SK-N-SH treated with all-trans-retinoic acid at 6 μM for 48 hours (cell line): ENCODE measurements around the gene AGGF1.

Experiments used
- ATAC-seq: fragments of 200-7000 bp; cut with Tn5 transposase; 3 replicates; pipeline ENCODE4 v1.9.1; 2020; ENCODE audit warnings: mild to moderate bottlenecking, moderate library complexity
- ARNTL ChIP-seq: fragments of 450-650 bp; formaldehyde crosslinking; IDR thresholded peaks from 2 replicates; pipeline ENCODE4 v1.5.0; 2020; ENCODE audit warnings: low read depth, mild to moderate bottlenecking, moderate library complexity, borderline replicate concordance
- BACH2 ChIP-seq: fragments of 250-450 bp; sonication (Bioruptor Pico); IDR thresholded peaks from 2 replicates; pipeline ENCODE4 v1.9.0; 2021; ENCODE audit warnings: mild to moderate bottlenecking, borderline replicate concordance
- CSDC2 ChIP-seq: fragments of 250-450 bp; sonication (Bioruptor Pico); IDR thresholded peaks from 2 replicates; pipeline ENCODE4 v1.5.0; 2020; ENCODE audit warnings: mild to moderate bottlenecking, moderate library complexity
- ESRRG ChIP-seq: fragments of 250-450 bp; sonication (Bioruptor Pico); IDR thresholded peaks from 2 replicates; pipeline ENCODE4 v1.6.1; 2021; ENCODE audit warnings: mild to moderate bottlenecking
- GLIS3 ChIP-seq: fragments of 250-450 bp; sonication (Bioruptor Pico); IDR thresholded peaks from 2 replicates; pipeline ENCODE4 v1.5.0; 2020; ENCODE audit warnings: mild to moderate bottlenecking, moderate library complexity
- ISL1 ChIP-seq: fragments of 250-450 bp; sonication (Bioruptor Pico); IDR thresholded peaks from 2 replicates; pipeline ENCODE4 v2.1.2; 2022; ENCODE audit warnings: mild to moderate bottlenecking, moderate library complexity
- OSR1 ChIP-seq: fragments of 250-450 bp; sonication (Bioruptor Pico); IDR thresholded peaks from 2 replicates; pipeline ENCODE4 v1.8.0; 2022; ENCODE audit warnings: moderate library complexity, mild to moderate bottlenecking, inconsistent platforms
- PPARA ChIP-seq: fragments of 250-450 bp; sonication (Bioruptor Pico); IDR thresholded peaks from 2 replicates; pipeline ENCODE4 v1.5.0; 2020; ENCODE audit warnings: mild to moderate bottlenecking, borderline replicate concordance
- RARB ChIP-seq: fragments of 250-450 bp; sonication (Bioruptor Pico); IDR thresholded peaks from 2 replicates; pipeline ENCODE4 v1.8.0; 2021; ENCODE audit warnings: mild to moderate bottlenecking, moderate library complexity
- SNAI2 ChIP-seq: fragments of 250-450 bp; sonication (Bioruptor Pico); IDR thresholded peaks from 2 replicates; pipeline ENCODE4 v1.5.0; 2020; ENCODE audit warnings: mild to moderate bottlenecking, moderate library complexity
- TCF4 ChIP-seq: fragments of 250-450 bp; sonication (Bioruptor Pico); IDR thresholded peaks from 2 replicates; pipeline ENCODE4 v1.8.0; 2021; ENCODE audit warnings: mild to moderate bottlenecking, moderate library complexity, borderline replicate concordance
- TOX ChIP-seq: fragments of 250-450 bp; sonication (Bioruptor Pico); IDR thresholded peaks from 2 replicates; pipeline ENCODE4 v1.8.0; 2021; ENCODE audit warnings: mild to moderate bottlenecking, moderate library complexity, borderline replicate concordance
- ZFP3 ChIP-seq: fragments of 250-450 bp; sonication (Bioruptor Pico); IDR thresholded peaks from 2 replicates; pipeline ENCODE4 v1.5.0; 2020; ENCODE audit warnings: mild to moderate bottlenecking, moderate library complexity
- ZFP30 ChIP-seq: fragments of 450-650 bp; formaldehyde crosslinking; IDR thresholded peaks from 2 replicates; pipeline ENCODE4 v1.5.0; 2022; ENCODE audit warnings: mild to moderate bottlenecking, moderate library complexity
- ZNF565 ChIP-seq: fragments of 450-650 bp; formaldehyde crosslinking; conservative IDR thresholded peaks from 2 replicates; pipeline ENCODE4 v1.5.0; 2020; ENCODE audit warnings: low read depth, mild to moderate bottlenecking, moderate library complexity
- ZNF70 ChIP-seq: fragments of 450-650 bp; formaldehyde crosslinking; IDR thresholded peaks from 2 replicates; pipeline ENCODE4 v1.5.0; 2020; ENCODE audit warnings: mild to moderate bottlenecking, moderate library complexity
- ZNF8 ChIP-seq: fragments of 450-650 bp; formaldehyde crosslinking; IDR thresholded peaks from 2 replicates; pipeline ENCODE4 v1.5.0; 2020; ENCODE audit warnings: mild to moderate bottlenecking, moderate library complexity
- TF ChIP-seq, protein P1 (sequence below): fragments of 250-450 bp; sonication (Bioruptor Pico); IDR thresholded peaks from 2 replicates; pipeline ENCODE4 v1.8.0; 2020; ENCODE audit warnings: mild to moderate bottlenecking, moderate library complexity, borderline replicate concordance
- TF ChIP-seq, protein P2 (sequence below): fragments of 250-450 bp; sonication (Bioruptor Pico); IDR thresholded peaks from 2 replicates; pipeline ENCODE4 v1.5.1; 2020; ENCODE audit warnings: low read depth, mild to moderate bottlenecking, moderate library complexity
- TF ChIP-seq, protein P3 (sequence below): fragments of 250-450 bp; sonication (Bioruptor Pico); IDR thresholded peaks from 2 replicates; pipeline ENCODE4 v1.8.0; 2021; ENCODE audit warnings: low read depth, mild to moderate bottlenecking, moderate library complexity, borderline replicate concordance
- TF ChIP-seq, protein P4 (sequence below): fragments of 250-450 bp; sonication (Bioruptor Pico); IDR thresholded peaks from 2 replicates; pipeline ENCODE4 v1.5.1; 2021; ENCODE audit warnings: mild to moderate bottlenecking, moderate library complexity
- TF ChIP-seq, protein P5 (sequence below): fragments of 250-450 bp; sonication (Bioruptor Pico); IDR thresholded peaks from 2 replicates; pipeline ENCODE4 v1.5.0; 2020; ENCODE audit warnings: mild to moderate bottlenecking, moderate library complexity

Gene AGGF1

DNA sequence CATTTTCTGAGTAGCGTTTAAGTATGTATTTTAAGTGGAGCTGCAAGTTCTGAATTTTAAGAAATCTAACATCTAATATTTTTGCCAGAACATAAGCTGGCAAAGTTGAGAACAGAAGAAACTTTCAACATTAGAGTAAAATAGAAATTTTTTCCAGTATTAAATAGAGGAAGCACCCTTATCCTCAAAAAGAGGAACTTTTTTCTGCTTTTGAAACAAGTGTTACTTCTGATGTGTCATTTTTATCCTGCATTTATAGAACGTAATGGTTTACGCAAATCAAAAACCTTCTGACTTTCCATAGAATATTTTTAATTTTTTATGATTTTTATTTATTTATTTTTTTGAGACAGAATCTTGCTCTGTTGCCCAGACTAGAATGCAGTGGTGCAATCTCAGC is 35.1 kb downstream of the AGGF1 start:
- TF ChIP-seq CSDC2: no peak
- TF ChIP-seq, protein P1, sequence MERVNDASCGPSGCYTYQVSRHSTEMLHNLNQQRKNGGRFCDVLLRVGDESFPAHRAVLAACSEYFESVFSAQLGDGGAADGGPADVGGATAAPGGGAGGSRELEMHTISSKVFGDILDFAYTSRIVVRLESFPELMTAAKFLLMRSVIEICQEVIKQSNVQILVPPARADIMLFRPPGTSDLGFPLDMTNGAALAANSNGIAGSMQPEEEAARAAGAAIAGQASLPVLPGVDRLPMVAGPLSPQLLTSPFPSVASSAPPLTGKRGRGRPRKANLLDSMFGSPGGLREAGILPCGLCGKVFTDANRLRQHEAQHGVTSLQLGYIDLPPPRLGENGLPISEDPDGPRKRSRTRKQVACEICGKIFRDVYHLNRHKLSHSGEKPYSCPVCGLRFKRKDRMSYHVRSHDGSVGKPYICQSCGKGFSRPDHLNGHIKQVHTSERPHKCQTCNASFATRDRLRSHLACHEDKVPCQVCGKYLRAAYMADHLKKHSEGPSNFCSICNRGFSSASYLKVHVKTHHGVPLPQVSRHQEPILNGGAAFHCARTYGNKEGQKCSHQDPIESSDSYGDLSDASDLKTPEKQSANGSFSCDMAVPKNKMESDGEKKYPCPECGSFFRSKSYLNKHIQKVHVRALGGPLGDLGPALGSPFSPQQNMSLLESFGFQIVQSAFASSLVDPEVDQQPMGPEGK: no peak
- no peak for TF ChIP-seq ZNF565 (CRISPR knock-in tag)
- TF ChIP-seq, protein P2, sequence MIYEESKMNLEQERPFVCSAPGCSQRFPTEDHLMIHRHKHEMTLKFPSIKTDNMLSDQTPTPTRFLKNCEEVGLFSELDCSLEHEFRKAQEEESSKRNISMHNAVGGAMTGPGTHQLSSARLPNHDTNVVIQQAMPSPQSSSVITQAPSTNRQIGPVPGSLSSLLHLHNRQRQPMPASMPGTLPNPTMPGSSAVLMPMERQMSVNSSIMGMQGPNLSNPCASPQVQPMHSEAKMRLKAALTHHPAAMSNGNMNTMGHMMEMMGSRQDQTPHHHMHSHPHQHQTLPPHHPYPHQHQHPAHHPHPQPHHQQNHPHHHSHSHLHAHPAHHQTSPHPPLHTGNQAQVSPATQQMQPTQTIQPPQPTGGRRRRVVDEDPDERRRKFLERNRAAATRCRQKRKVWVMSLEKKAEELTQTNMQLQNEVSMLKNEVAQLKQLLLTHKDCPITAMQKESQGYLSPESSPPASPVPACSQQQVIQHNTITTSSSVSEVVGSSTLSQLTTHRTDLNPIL (CRISPR knock-in tag): no peak
- no peak for TF ChIP-seq ZFP30
- TF ChIP-seq SNAI2: no peak
- TF ChIP-seq, protein P3, sequence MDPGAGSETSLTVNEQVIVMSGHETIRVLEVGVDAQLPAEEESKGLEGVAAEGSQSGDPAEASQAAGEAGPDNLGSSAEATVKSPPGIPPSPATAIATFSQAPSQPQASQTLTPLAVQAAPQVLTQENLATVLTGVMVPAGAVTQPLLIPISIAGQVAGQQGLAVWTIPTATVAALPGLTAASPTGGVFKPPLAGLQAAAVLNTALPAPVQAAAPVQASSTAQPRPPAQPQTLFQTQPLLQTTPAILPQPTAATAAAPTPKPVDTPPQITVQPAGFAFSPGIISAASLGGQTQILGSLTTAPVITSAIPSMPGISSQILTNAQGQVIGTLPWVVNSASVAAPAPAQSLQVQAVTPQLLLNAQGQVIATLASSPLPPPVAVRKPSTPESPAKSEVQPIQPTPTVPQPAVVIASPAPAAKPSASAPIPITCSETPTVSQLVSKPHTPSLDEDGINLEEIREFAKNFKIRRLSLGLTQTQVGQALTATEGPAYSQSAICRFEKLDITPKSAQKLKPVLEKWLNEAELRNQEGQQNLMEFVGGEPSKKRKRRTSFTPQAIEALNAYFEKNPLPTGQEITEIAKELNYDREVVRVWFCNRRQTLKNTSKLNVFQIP (CRISPR knock-in tag): no peak
- TF ChIP-seq, protein P4, sequence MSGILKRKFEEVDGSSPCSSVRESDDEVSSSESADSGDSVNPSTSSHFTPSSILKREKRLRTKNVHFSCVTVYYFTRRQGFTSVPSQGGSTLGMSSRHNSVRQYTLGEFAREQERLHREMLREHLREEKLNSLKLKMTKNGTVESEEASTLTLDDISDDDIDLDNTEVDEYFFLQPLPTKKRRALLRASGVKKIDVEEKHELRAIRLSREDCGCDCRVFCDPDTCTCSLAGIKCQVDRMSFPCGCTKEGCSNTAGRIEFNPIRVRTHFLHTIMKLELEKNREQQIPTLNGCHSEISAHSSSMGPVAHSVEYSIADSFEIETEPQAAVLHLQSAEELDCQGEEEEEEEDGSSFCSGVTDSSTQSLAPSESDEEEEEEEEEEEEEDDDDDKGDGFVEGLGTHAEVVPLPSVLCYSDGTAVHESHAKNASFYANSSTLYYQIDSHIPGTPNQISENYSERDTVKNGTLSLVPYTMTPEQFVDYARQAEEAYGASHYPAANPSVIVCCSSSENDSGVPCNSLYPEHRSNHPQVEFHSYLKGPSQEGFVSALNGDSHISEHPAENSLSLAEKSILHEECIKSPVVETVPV: no peak
- TF ChIP-seq PPARA (CRISPR knock-in tag): no peak
- TF ChIP-seq ZNF8 (CRISPR knock-in tag): no peak
- no peak for TF ChIP-seq ZFP3 (CRISPR knock-in tag)
- TF ChIP-seq OSR1 (CRISPR knock-in tag): no peak
- no peak for TF ChIP-seq TCF4 (CRISPR knock-in tag)
- TF ChIP-seq RARB: no peak
- no peak for ATAC-seq

DNA sequence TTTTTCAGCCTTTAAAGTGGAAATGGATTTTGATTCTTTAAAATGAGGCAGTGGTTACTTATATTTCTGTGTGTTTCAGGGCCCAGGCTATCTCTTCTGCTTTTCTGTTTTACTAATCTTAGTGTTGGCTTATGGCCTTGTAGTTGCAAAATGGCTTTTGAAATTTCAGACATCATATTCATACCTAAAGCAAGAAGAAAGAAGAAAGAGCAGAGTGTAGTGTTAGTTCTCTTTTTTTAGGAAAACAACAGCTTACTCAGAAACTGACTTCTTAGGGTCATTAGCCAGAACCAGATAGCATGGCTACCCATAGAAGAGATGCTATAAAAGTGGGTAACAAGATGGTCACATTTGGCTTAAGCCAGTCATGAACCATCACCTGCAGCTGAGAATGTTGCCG is 36.0 kb downstream of the AGGF1 start:
- no peak for TF ChIP-seq ZNF70 (CRISPR knock-in tag)
- TF ChIP-seq, protein P3 (CRISPR knock-in tag): no peak
- TF ChIP-seq PPARA (CRISPR knock-in tag): no peak
- TF ChIP-seq CSDC2: no peak
- TF ChIP-seq TOX (CRISPR knock-in tag): no peak
- TF ChIP-seq ISL1 (CRISPR knock-in tag): no peak
- no peak for TF ChIP-seq ZNF565 (CRISPR knock-in tag)
- no peak for TF ChIP-seq ZFP30
- no peak for TF ChIP-seq BACH2
- no peak for TF ChIP-seq OSR1 (CRISPR knock-in tag)
- no peak for ATAC-seq

DNA sequence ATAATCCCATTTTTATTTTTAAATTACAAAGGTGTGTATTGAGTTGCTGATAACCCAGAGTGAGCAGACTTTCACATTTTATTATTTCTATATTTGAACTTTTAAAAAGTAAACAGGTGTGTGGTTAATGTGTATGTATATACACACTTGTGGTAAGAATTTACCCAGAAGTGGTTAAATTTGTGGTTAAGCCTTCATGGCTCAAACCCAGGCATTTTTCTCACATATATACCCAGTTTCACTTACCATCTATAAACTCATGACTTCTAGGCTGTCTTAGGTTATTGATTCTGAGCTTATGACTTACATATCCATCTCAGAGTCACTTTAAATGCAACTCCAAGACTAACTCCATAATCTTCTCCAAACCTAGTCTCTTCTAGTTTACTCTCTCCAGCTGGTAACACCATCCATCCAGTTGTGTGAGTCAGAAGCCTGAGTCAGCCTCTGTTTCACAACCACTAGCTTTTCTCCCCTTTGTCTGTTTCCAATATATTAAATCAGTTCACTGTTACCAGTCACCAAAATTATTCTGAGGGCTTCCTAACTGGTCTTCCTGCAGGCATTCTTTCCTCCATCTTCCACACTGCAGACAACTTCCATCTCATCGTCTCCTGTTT is 36.7 kb downstream of the AGGF1 start:
- TF ChIP-seq, protein P5, sequence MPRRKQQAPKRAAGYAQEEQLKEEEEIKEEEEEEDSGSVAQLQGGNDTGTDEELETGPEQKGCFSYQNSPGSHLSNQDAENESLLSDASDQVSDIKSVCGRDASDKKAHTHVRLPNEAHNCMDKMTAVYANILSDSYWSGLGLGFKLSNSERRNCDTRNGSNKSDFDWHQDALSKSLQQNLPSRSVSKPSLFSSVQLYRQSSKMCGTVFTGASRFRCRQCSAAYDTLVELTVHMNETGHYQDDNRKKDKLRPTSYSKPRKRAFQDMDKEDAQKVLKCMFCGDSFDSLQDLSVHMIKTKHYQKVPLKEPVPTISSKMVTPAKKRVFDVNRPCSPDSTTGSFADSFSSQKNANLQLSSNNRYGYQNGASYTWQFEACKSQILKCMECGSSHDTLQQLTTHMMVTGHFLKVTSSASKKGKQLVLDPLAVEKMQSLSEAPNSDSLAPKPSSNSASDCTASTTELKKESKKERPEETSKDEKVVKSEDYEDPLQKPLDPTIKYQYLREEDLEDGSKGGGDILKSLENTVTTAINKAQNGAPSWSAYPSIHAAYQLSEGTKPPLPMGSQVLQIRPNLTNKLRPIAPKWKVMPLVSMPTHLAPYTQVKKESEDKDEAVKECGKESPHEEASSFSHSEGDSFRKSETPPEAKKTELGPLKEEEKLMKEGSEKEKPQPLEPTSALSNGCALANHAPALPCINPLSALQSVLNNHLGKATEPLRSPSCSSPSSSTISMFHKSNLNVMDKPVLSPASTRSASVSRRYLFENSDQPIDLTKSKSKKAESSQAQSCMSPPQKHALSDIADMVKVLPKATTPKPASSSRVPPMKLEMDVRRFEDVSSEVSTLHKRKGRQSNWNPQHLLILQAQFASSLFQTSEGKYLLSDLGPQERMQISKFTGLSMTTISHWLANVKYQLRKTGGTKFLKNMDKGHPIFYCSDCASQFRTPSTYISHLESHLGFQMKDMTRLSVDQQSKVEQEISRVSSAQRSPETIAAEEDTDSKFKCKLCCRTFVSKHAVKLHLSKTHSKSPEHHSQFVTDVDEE: no peak
- TF ChIP-seq ZNF8 (CRISPR knock-in tag): no peak
- no peak for TF ChIP-seq SNAI2
- no peak for TF ChIP-seq GLIS3 (CRISPR knock-in tag)
- no peak for TF ChIP-seq TCF4 (CRISPR knock-in tag)
- TF ChIP-seq RARB: no peak
- no peak for TF ChIP-seq ZNF565 (CRISPR knock-in tag)
- no peak for TF ChIP-seq TOX (CRISPR knock-in tag)
- TF ChIP-seq ZFP3 (CRISPR knock-in tag): no peak
- TF ChIP-seq ISL1 (CRISPR knock-in tag): no peak
- TF ChIP-seq, protein P1: no peak
- TF ChIP-seq OSR1 (CRISPR knock-in tag): no peak
- no peak for TF ChIP-seq ARNTL (CRISPR knock-in tag)
- TF ChIP-seq ESRRG (CRISPR knock-in tag): no peak
- ATAC-seq: no peak
